Mononuclear cell (primary cell): ENCODE data around the gene PRSS12. TPM values are rescaled to one million over a fixed set of nuclear protein-coding genes. Genes with fewer than 3 reads are reported as not detected.

Experiments
- H3K27me3 ChIP-seq: 2 replicates; pipeline ENCODE4 v1.6.0; 2011; ENCODE audit warnings: low read length, control low read depth; ENCODE audit not compliant: insufficient read depth
- H3K4me1 ChIP-seq: 2 replicates; pipeline ENCODE4 v1.5.1; 2011; ENCODE audit warnings: mild to moderate bottlenecking, low read length, control low read depth; ENCODE audit not compliant: insufficient read depth
- H3K4me3 ChIP-seq: 2 replicates; pipeline ENCODE4 v1.5.1; 2011; ENCODE audit warnings: mild to moderate bottlenecking, low read length, moderate library complexity
- H3K9me3 ChIP-seq: 2 replicates; pipeline ENCODE4 v1.5.1; 2011; ENCODE audit warnings: low read depth, mild to moderate bottlenecking, control low read depth, low read length
- total RNA-seq: library from RNA; depleted of rRNA; stranded (reverse); fragments of >200 nt; gene quantifications from one replicate; pipeline ENCODE4 v1.2.3, GENCODE V29; 2012

The PRSS12 gene
- total RNA-seq, 1 donor = 0.21 TPM

GRCh38 chr4:118254368-118254767 lies 98.4 kb downstream of the PRSS12 start:
- Histone ChIP-seq H3K4me1 (no peaks in the 10 kb centered on the region), H3K4me3 (no peak overlapping the region), H3K9me3 (no peaks in the 10 kb centered on the region), H3K27me3 (no peaks in the 10 kb centered on the region)

GRCh38 chr4:118249890-118250289 lies 102.9 kb downstream of the PRSS12 start:
- H3K9me3 ChIP-seq = no peaks in the 10 kb centered on the region
- H3K27me3 ChIP-seq = no peaks in the 10 kb centered on the region
- H3K4me1 ChIP-seq = no peaks in the 10 kb centered on the region
- H3K4me3 ChIP-seq = no peak overlapping the region

- H3K27me3 ChIP-seq = no peaks in the 10 kb centered on the region
- H3K4me1 ChIP-seq = no peaks in the 10 kb centered on the region
- no peaks in the 10 kb centered on the region for H3K9me3 ChIP-seq
- H3K4me3 ChIP-seq = no peak overlapping the region
Measured at GRCh38 chr4:118237531-118237930, 115.3 kb downstream of the PRSS12 start.

GRCh38 chr4:118235566-118236120 lies 117.2 kb downstream of the PRSS12 start:
- Histone ChIP-seq H3K4me3 (no peak overlapping the region), H3K27me3 (no peaks in the 10 kb centered on the region), H3K9me3 (no peaks in the 10 kb centered on the region), H3K4me1 (no peaks in the 10 kb centered on the region)
